GM19372 (cell line): Measurements from ENCODE around the gene TMC7.

Experiments
- ATAC-seq: cut with Tn5 transposase; IDR thresholded peaks from one replicate; pipeline ENCODE4 v1.9.1; 2021; ENCODE audit warnings: mild to moderate bottlenecking, low read depth, moderate library complexity; ENCODE audit not compliant: unreplicated experiment

Gene TMC7

GRCh38 chr16:19021747-19022146, 38.0 kb downstream of the TMC7 start:
- ATAC-seq, result no peak

GRCh38 chr16:19027416-19027815, 43.7 kb downstream of the TMC7 start:
- no peak for ATAC-seq

- no peak for ATAC-seq
Observed at GRCh38 chr16:19029980-19030379, 46.2 kb downstream of the TMC7 start.

GRCh38 chr16:19031738-19032137, 48.0 kb downstream of the TMC7 start:
- no peak for ATAC-seq

GRCh38 chr16:19033761-19034160, 50.0 kb downstream of the TMC7 start:
- no peak for ATAC-seq

- ATAC-seq, result no peak
Observed at GRCh38 chr16:19040400-19040799, 56.7 kb downstream of the TMC7 start.

- no peak for ATAC-seq
Observed at GRCh38 chr16:19044769-19045168, 61.0 kb downstream of the TMC7 start.

DNA sequence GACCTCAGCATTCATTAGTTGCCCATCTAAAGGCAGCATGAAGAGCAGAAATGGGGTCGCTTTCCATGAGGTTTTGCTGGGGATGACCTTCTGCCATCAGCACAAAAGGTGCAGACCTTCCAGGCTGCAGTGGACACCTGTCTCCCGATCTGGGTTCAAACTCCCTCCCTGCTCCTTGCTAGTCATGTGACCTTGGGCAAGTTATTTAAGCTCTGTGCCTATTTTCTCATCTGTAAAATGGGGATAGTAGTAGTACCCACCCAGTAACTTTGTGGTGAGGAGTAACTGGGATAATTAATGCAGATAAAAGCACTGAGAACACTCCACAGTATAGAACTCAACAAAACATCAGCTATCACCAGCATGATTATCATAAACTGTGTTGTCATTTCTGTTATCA, 62.3 kb downstream of the TMC7 start:
- ATAC-seq, result no peak

DNA sequence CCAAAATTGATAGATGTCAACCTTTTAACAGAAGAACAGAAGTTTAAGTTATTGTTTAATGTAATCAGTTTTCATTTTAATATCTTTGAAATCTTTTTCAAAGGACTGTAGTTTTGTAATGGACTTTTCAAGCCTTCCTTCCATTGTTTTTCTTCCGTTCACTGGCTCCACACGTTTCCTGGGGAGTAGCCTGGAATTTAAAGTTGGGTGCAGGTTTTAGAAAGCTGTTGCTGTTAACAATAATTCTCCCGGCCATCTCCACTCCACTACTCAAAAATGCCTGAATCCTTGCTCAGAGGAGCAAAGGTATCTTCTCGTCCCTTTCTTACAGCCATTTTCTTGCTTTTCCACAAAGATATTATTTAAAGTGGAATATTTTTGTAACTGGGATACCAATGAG, 79.0 kb downstream of the TMC7 start:
- ATAC-seq, result no peak

GRCh38 chr16:19066988-19067348, 83.2 kb downstream of the TMC7 start:
- no peak for ATAC-seq

DNA sequence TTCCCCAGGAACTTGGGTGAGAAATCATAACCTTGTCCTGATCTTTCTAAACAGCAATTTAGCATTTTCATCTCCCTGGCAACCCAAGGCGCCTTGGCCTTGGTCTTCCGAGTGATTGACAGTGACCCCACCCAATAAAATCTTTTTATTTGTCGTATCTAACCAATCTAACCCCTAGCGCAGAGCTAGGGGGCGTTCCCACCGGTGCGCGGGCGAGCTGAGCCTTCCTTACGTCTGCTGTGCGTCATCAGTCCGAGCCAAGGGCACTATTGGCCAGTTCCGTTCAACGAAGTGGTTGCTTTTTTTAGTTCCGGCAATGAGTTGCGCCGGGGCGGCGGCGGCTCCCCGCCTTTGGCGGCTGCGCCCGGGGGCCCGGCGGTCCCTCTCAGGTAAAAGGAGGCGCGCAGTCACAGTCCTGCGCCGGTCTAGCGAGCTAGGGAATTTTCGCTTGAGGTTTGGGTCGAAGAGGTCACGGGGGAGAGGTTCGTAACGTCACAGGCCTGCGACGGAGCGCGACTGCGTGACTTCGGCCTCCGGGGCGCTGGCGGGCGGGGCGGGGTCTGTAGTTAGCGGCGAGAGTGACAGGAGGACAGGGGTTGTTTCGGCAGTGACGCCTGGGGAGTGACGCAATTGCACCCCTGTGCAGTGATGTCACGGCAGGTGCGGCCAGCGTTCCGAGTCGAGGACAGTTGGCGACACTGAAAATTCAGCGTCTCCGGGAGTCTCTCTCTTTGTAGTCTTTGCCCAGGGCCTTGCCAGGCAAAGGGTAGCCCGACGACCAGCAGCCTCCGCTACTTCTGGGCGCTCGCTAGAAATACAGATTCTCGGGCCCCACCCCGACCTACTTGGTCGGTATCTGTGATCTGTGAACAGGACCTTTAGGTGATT, 83.9 kb downstream of the TMC7 start, which contains the start of gene COQ7:
TSS of gene COQ7 (plus strand) at position 266 of the 888 bp plus-strand sequence. CDS start at position 317, 51 bp downstream.
- peak; percentile 84 for ATAC-seq

DNA sequence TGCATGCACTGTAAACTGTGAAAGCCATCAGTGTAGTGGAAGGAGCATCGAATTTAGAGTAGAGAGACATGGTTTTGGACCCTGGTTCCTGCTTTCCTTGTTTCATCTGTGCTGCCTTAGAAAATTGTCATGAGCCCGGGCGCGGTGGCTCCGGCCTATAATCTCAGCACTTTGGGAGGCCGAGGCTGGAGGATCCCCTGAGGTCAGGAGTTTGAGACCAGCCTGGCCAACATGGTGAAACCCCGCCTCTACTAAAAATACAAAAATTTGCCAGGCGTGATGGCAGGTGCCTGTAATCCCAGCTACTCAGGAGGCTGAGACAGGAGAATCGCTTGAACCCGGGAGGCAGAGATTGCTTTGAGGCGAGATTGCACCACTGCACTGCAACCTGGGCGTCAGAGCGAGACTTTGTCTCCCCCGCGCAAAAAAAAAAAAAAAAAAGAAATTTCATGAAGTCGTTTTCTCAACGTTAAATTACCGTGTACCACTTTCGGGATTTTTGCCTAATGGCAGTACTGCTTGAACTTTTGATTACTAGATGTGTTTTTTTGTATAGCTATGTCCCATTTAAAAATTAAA, 84.6 kb downstream of the TMC7 start:
- ATAC-seq, result no peak

- no peak for ATAC-seq
Observed at GRCh38 chr16:19071811-19072777, 88.4 kb downstream of the TMC7 start.

DNA sequence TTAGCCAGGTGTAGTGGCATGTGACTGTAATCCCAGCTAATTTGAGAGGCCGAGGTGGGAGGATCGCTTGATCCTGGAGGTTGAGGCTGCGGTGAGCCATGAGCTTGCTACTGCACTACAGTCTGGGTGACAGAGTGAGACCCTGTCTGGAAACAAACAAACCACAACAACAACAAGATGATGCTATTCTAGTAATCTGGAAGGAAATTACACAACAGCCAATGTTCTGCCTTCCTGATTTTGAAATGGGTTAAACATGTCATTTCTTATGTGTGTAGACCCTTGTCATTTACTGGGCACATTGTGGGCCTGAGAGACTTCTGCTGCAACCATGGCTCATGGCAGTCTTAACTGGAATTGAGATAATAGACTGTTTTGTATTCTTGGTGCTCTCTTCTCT, 89.6 kb downstream of the TMC7 start:
- no peak for ATAC-seq

DNA sequence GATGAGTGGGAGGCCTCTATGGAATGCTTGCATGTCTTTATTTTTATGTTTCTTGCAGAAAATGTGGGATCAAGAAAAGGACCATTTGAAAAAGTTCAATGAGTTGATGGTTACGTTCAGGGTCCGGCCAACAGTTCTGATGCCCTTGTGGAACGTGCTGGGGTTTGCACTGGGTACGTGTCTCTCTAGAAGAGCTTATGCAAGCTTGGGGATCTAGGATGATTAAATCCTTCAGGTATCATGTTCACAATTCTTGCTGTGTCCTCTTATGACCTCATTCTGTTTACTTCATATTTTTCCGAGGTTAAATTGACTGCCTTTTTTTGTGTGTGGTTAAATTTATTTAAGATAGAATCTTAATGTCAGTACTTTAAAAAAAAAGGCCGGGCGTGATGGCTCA, 90.1 kb downstream of the TMC7 start:
- ATAC-seq, result no peak

GRCh38 chr16:19075511-19075910, 91.8 kb downstream of the TMC7 start:
- no peak for ATAC-seq

DNA sequence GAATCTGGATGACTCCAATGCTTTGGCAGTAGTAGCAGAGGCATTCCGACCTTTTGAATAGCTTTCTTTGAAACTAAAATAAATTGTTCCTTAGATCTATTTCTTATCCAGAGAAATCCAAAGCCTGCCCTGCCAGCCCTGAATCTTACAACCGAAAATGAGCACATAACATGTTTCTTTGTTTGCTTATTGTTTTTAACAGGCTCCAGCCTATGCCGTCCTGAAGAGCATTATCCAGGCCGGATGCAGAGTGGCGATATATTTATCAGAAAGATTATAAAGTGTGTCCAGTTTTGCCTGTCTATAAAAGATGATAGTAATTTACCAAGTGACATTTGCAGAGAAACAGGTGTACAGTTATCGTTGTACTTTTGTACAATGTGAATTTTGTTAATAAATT, 94.1 kb downstream of the TMC7 start:
- no peak for ATAC-seq

DNA sequence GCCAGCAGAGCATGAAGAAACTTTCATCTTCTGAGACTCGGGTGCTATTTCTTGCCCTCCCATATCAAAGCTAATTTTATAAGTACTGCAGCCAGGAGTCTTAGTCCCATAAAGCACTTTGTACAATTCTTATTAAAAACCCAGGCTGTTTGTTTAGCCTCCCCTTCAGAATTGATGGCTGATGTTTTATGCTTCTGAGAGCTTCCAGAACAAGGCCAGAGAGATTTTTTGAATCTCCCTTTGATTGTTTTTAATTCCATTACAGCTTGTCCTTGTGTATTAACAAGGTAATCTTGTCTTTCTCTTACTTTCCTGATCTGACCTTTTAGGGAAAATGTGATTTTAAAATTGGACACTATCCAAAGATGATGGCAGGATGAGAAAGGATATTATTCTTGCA, 99.9 kb downstream of the TMC7 start:
- no peak for ATAC-seq

GRCh38 chr16:19084139-19084538, 100.4 kb downstream of the TMC7 start:
- no peak for ATAC-seq

- no peak for ATAC-seq
Observed at GRCh38 chr16:19084879-19085278, 101.1 kb downstream of the TMC7 start.

DNA sequence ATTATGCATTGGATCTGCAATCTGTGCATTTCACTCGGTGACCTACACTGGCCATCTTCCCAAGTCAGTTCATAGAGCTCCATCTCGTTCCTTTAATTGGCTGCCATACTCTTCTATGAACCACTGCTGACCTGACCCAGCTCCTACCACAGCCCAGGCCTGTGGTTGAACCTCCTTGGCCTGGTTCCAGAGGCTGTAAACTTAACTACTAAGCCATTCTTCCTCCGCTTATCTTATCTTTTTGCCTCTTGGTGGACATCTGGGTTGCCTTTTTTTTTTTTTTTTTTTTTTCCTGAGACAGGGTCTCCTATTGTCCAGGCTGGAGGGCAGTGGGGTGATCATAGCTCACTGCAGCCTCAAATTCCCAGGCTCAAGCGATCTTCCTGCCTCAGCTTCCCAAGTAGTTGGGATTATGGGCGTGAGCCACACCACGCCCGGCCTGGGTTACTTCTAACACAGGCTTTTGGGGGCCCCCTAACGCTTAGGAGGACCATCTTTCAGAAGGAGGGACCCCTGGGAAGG, 102.0 kb downstream of the TMC7 start:
- ATAC-seq, result no peak
